HCT116 (cell line): ENCODE results near the gene FAM110A. TPM values are rescaled to one million over a fixed set of nuclear protein-coding genes. Genes with fewer than 3 reads are reported as not detected.

Experiments
- ATAC-seq: fragments of 200-7000 bp; cut with Tn5 transposase; 2 replicates; pipeline ENCODE4 v1.9.1; 2020; ENCODE audit warnings: mild to moderate bottlenecking, moderate library complexity
- BruUV-seq: library from RNA; stranded (reverse); fragments of 400-500 nt; replicated peaks from 2 replicates; lab custom pipeline; 2021; lab: Mats Ljungman, UMichigan
- CTCF ChIA-PET: fragments of 300-600 bp; sonication (Branson Sonifier 250); formaldehyde crosslinking; loops from one replicate; lab custom pipeline; 2021; ENCODE audit warnings: antibody characterized with exemption; lab: Charles Lee
- POLR2A ChIA-PET: fragments of 300-600, 350-600 bp; sonication (Branson Sonifier 250); formaldehyde crosslinking; loops from one replicate; lab custom pipeline; 2021; ENCODE audit warnings: antibody characterized with exemption; lab: Charles Lee
- RAD21 ChIA-PET, 2 experiments: fragments of 300-600 bp; sonication (Branson Sonifier 250); formaldehyde crosslinking; loops; one replicate each; lab custom pipeline; 2023; ENCODE audit warnings: low total read pairs in 2 of 2; ENCODE audit not compliant: uncharacterized antibody in 2 of 2, unreplicated experiment in 2 of 2, low non-redundant PET in 1 of 2; lab: Charles Lee
- DNase-seq: peaks from one replicate; pipeline ENCODE4 v3.0.0-alpha.2; 2010; ENCODE audit warnings: low read depth, low spot score
- H2AFZ ChIP-seq: fragments of 200-600 bp; shearing (Covaris generic), sonication (generic); 2 replicates; pipeline ENCODE4 v1.6.1; 2017; ENCODE audit warnings: low read depth, mixed run types, mixed read lengths, antibody characterized with exemption, low read length; ENCODE audit not compliant: poor library complexity, severe bottlenecking
- H3K27ac ChIP-seq: 2 replicates; pipeline ENCODE4 v1.5.1; 2012; ENCODE audit warnings: low read depth, low read length
- H3K27me3 ChIP-seq: fragments of 200-600 bp; sonication (generic); 2 replicates; pipeline ENCODE4 v1.6.1; 2016; ENCODE audit warnings: mixed run types, low read length, mixed read lengths; ENCODE audit not compliant: insufficient read depth
- H3K36me3 ChIP-seq, 2 experiments: fragments of 200-500 bp in 1 of 2; fragments of 200-600 bp in 1 of 2; sonication (Bioruptor generic) in 1 of 2; sonication (generic) in 1 of 2; 2 replicates each; pipeline versions ENCODE4 v1.5.1 to v1.6.1; 2014 to 2016; ENCODE audit warnings: low read length in 2 of 2, inconsistent platforms in 1 of 2, mixed read lengths in 1 of 2, mixed run types in 1 of 2; ENCODE audit not compliant: insufficient read depth in 2 of 2, control insufficient read depth in 1 of 2
- H3K4me1 ChIP-seq, 2 experiments: fragments of 200-600 bp in 1 of 2; sonication (generic) in 1 of 2; 2 replicates each; pipeline versions ENCODE4 v1.5.1 to v1.6.1; 2012 to 2017; ENCODE audit warnings: low read length in 2 of 2, inconsistent platforms in 1 of 2, mild to moderate bottlenecking in 1 of 2, mixed read lengths in 1 of 2, mixed run types in 1 of 2, moderate library complexity in 1 of 2; ENCODE audit not compliant: insufficient read depth in 2 of 2, control insufficient read depth in 1 of 2
- H3K4me2 ChIP-seq: fragments of 200-600 bp; sonication (generic); 2 replicates; pipeline ENCODE4 v1.6.1; 2017; ENCODE audit warnings: mixed run types, low read length, mixed read lengths
- H3K4me3 ChIP-seq, 2 experiments: fragments of 200-600 bp in 1 of 2; sonication (generic) in 1 of 2; replicated peaks in 1 of 2; 2 replicates each; pipeline ENCODE4 v1.5.1; 2011 to 2016; ENCODE audit warnings: low read length in 2 of 2, control low read depth in 1 of 2, low read depth in 1 of 2, mild to moderate bottlenecking in 1 of 2, mixed read lengths in 1 of 2, mixed run types in 1 of 2
- H3K79me2 ChIP-seq: fragments of 200-600 bp; sonication (generic); 2 replicates; pipeline ENCODE4 v1.6.1; 2017; ENCODE audit warnings: mild to moderate bottlenecking, mixed run types, low read length, moderate library complexity, mixed read lengths; ENCODE audit not compliant: insufficient read depth
- H3K9ac ChIP-seq: fragments of 200-600 bp; sonication (generic); 2 replicates; pipeline ENCODE4 v1.6.1; 2016; ENCODE audit warnings: low read length, mixed read lengths
- H3K9me2 ChIP-seq: fragments of 200-600 bp; sonication (generic), shearing (Covaris generic); 2 replicates; pipeline ENCODE4 v1.6.1; 2017; ENCODE audit warnings: mixed run types, mild to moderate bottlenecking, moderate library complexity; ENCODE audit not compliant: insufficient read depth
- H3K9me3 ChIP-seq, 2 experiments: fragments of 200-500 bp in 1 of 2; fragments of 200-600 bp in 1 of 2; sonication (Bioruptor generic) in 1 of 2; sonication (generic) in 1 of 2; 2 replicates each; pipeline ENCODE4 v1.6.1; 2014 to 2017; ENCODE audit warnings: low read length in 2 of 2, mixed read lengths in 2 of 2, inconsistent platforms in 1 of 2, low read depth in 1 of 2, mild to moderate bottlenecking in 1 of 2, mixed run types in 1 of 2, moderate library complexity in 1 of 2; ENCODE audit not compliant: control insufficient read depth in 1 of 2, insufficient read depth in 1 of 2
- H4K20me1 ChIP-seq: fragments of 200-600 bp; sonication (generic), shearing (Covaris generic); 2 replicates; pipeline ENCODE4 v1.6.1; 2017; ENCODE audit warnings: mixed run types, mild to moderate bottlenecking, moderate library complexity; ENCODE audit not compliant: insufficient read depth
- CBX3 ChIP-seq: IDR thresholded peaks from 2 replicates; pipeline ENCODE4 v1.6.1; 2012; ENCODE audit warnings: low read depth
- EGR1 ChIP-seq: IDR thresholded peaks from 2 replicates; pipeline ENCODE4 v1.6.1; 2012; ENCODE audit warnings: low read depth
- EZH2phosphoT487 ChIP-seq: fragments of 200-600 bp; IDR thresholded peaks from 2 replicates; pipeline ENCODE4 v1.6.1; 2018; ENCODE audit warnings: antibody characterized with exemption, borderline replicate concordance
- FOSL1 ChIP-seq: IDR thresholded peaks from 2 replicates; pipeline ENCODE4 v1.6.1; 2012; ENCODE audit warnings: low read depth
- JUND ChIP-seq: IDR thresholded peaks from 2 replicates; pipeline ENCODE4 v1.6.1; 2012
- POLR2AphosphoS5 ChIP-seq: IDR thresholded peaks from 2 replicates; pipeline ENCODE4 v1.6.1; 2011; ENCODE audit warnings: mild to moderate bottlenecking, low read depth, low read length, moderate library complexity
- RAD21 ChIP-seq: IDR thresholded peaks from 2 replicates; pipeline ENCODE4 v1.6.1; 2012; ENCODE audit warnings: low read depth, mild to moderate bottlenecking
- SIN3A ChIP-seq: IDR thresholded peaks from 2 replicates; pipeline ENCODE4 v1.6.1; 2012; ENCODE audit warnings: low read depth
- SP1 ChIP-seq: IDR thresholded peaks from 2 replicates; pipeline ENCODE4 v1.6.1; 2012; ENCODE audit warnings: low read depth
- YY1 ChIP-seq: IDR thresholded peaks from 2 replicates; pipeline ENCODE4 v1.6.1; 2011; ENCODE audit warnings: low read length, low read depth, moderate library complexity, mild to moderate bottlenecking; ENCODE audit not compliant: insufficient replicate concordance; ENCODE audit errors: extremely low read depth
- ZNF274 ChIP-seq: fragments of 200-500 bp; sonication (Bioruptor generic); IDR thresholded peaks from 2 replicates; pipeline ENCODE4 v1.6.1; 2014; ENCODE audit warnings: mild to moderate bottlenecking, low read depth, low read length, inconsistent platforms
- intact Hi-C: fragments of 100-400 bp; cut with micrococcal nuclease; formaldehyde crosslinking; loops from 2 replicates; pipeline ENCODE4 v1.10.0; 2022
- total RNA-seq: library from RNA; stranded (reverse); gene quantifications from one replicate; pipeline ENCODE4 v1.2.1, GENCODE V29; 2021; ENCODE audit not compliant: unreplicated experiment
- TF ChIP-seq, protein P1 (sequence below): IDR thresholded peaks from 2 replicates; pipeline ENCODE4 v1.6.1; 2012

Gene FAM110A
- total RNA-seq, 1 experiment from 2014 or later = 26.4 TPM

- H2AFZ ChIP-seq = no peak overlapping the region
- peaks cover 17 to 22% of the 10 kb centered on the region in 2 experiments for H3K4me1 ChIP-seq
- BruUV-seq = TSS peak; percentile 88
- ChIA-PET RAD21 (no interaction called here), CTCF (no interaction called here)
- no peaks in the 10 kb centered on the region for H3K36me3 ChIP-seq
- DNase-seq (no peak), ATAC-seq (peak; percentile 7; the same call in 1 of the 2 replicates)
- no peaks in the 10 kb centered on the region for H3K79me2 ChIP-seq
- no peaks in the 10 kb centered on the region for H3K9me3 ChIP-seq
- H3K9ac ChIP-seq = peak overlapping the region; percentile 36
- H3K27ac ChIP-seq = peak overlapping the region; percentile 33; the same call in 1 of the 2 replicates
- no peaks in the 10 kb centered on the region for H3K27me3 ChIP-seq
- intact Hi-C loops = no loop called here
- no peaks in the 10 kb centered on the region for H3K9me2 ChIP-seq
- H3K4me3 ChIP-seq = peak overlapping the region; percentile 48 to 50
- H3K4me2 ChIP-seq = peak overlapping the region; percentile 76
- H4K20me1 ChIP-seq = no peaks in the 10 kb centered on the region
- peak; percentile 53 for TF ChIP-seq POLR2AphosphoS5
- no peak for TF ChIP-seq EGR1
- TF ChIP-seq, all 23 proteins: peak for 1
- POLR2A ChIA-PET = no interaction called here
Observed at GRCh38 chr20:881783-882144, 48.2 kb downstream of the FAM110A start.

- Histone ChIP-seq H2AFZ (no peak overlapping the region), H3K4me2 (no peak overlapping the region), H4K20me1 (no peaks in the 10 kb centered on the region), H3K4me1 (peaks cover 17 to 22% of the 10 kb centered on the region in 2 experiments), H3K27ac (no peak overlapping the region), H3K4me3 (no peak overlapping the region), H3K9me3 (no peaks in the 10 kb centered on the region), H3K27me3 (no peaks in the 10 kb centered on the region), H3K79me2 (no peaks in the 10 kb centered on the region), H3K9me2 (no peaks in the 10 kb centered on the region), H3K9ac (no peak overlapping the region), H3K36me3 (no peaks in the 10 kb centered on the region)
- ChIA-PET POLR2A (no interaction called here), RAD21 (no interaction called here), CTCF (no interaction called here)
- intact Hi-C loops = no loop called here
- DNase-seq (no peak), ATAC-seq (no peak)
- TF ChIP-seq RAD21 (no peak), ZNF274 (no peak), EZH2phosphoT487 (no peak), SIN3A (no peak), SP1 (no peak), CBX3 (no peak), FOSL1 (no peak), JUND (no peak), YY1 (no peak)
- TF ChIP-seq, protein P1, sequence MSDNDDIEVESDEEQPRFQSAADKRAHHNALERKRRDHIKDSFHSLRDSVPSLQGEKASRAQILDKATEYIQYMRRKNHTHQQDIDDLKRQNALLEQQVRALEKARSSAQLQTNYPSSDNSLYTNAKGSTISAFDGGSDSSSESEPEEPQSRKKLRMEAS = no peak
- BruUV-seq = no TSS peak
Observed at GRCh38 chr20:884983-885952, 51.8 kb downstream of the FAM110A start.
